HCT116 (cell line): ENCODE data around the gene TUBA1C. TPM values are rescaled to one million over a fixed set of nuclear protein-coding genes. Genes with fewer than 3 reads are reported as not detected.

Experiments used
- ATAC-seq: fragments of 200-7000 bp; cut with Tn5 transposase; 2 replicates; pipeline ENCODE4 v1.9.1; 2020; ENCODE audit warnings: mild to moderate bottlenecking, moderate library complexity
- BruUV-seq: library from RNA; stranded (reverse); fragments of 400-500 nt; replicated peaks from 2 replicates; lab custom pipeline; 2021; lab: Mats Ljungman, UMichigan
- CTCF ChIA-PET: fragments of 300-600 bp; sonication (Branson Sonifier 250); formaldehyde crosslinking; loops from one replicate; lab custom pipeline; 2021; ENCODE audit warnings: antibody characterized with exemption; lab: Charles Lee
- POLR2A ChIA-PET: fragments of 300-600, 350-600 bp; sonication (Branson Sonifier 250); formaldehyde crosslinking; loops from one replicate; lab custom pipeline; 2021; ENCODE audit warnings: antibody characterized with exemption; lab: Charles Lee
- RAD21 ChIA-PET, 2 experiments: fragments of 300-600 bp; sonication (Branson Sonifier 250); formaldehyde crosslinking; loops; one replicate each; lab custom pipeline; 2023; ENCODE audit warnings: low total read pairs in 2 of 2; ENCODE audit not compliant: uncharacterized antibody in 2 of 2, unreplicated experiment in 2 of 2, low non-redundant PET in 1 of 2; lab: Charles Lee
- DNase-seq: peaks from one replicate; pipeline ENCODE4 v3.0.0-alpha.2; 2010; ENCODE audit warnings: low read depth, low spot score
- H2AFZ ChIP-seq: fragments of 200-600 bp; shearing (Covaris generic), sonication (generic); 2 replicates; pipeline ENCODE4 v1.6.1; 2017; ENCODE audit warnings: low read depth, mixed run types, mixed read lengths, antibody characterized with exemption, low read length; ENCODE audit not compliant: poor library complexity, severe bottlenecking
- H3K27ac ChIP-seq: 2 replicates; pipeline ENCODE4 v1.5.1; 2012; ENCODE audit warnings: low read depth, low read length
- H3K27me3 ChIP-seq: fragments of 200-600 bp; sonication (generic); 2 replicates; pipeline ENCODE4 v1.6.1; 2016; ENCODE audit warnings: mixed run types, low read length, mixed read lengths; ENCODE audit not compliant: insufficient read depth
- H3K36me3 ChIP-seq, 2 experiments: fragments of 200-500 bp in 1 of 2; fragments of 200-600 bp in 1 of 2; sonication (Bioruptor generic) in 1 of 2; sonication (generic) in 1 of 2; 2 replicates each; pipeline versions ENCODE4 v1.5.1 to v1.6.1; 2014 to 2016; ENCODE audit warnings: low read length in 2 of 2, inconsistent platforms in 1 of 2, mixed read lengths in 1 of 2, mixed run types in 1 of 2; ENCODE audit not compliant: insufficient read depth in 2 of 2, control insufficient read depth in 1 of 2
- H3K4me1 ChIP-seq, 2 experiments: fragments of 200-600 bp in 1 of 2; sonication (generic) in 1 of 2; 2 replicates each; pipeline versions ENCODE4 v1.5.1 to v1.6.1; 2012 to 2017; ENCODE audit warnings: low read length in 2 of 2, inconsistent platforms in 1 of 2, mild to moderate bottlenecking in 1 of 2, mixed read lengths in 1 of 2, mixed run types in 1 of 2, moderate library complexity in 1 of 2; ENCODE audit not compliant: insufficient read depth in 2 of 2, control insufficient read depth in 1 of 2
- H3K4me2 ChIP-seq: fragments of 200-600 bp; sonication (generic); 2 replicates; pipeline ENCODE4 v1.6.1; 2017; ENCODE audit warnings: mixed run types, low read length, mixed read lengths
- H3K4me3 ChIP-seq, 2 experiments: fragments of 200-600 bp in 1 of 2; sonication (generic) in 1 of 2; replicated peaks in 1 of 2; 2 replicates each; pipeline ENCODE4 v1.5.1; 2011 to 2016; ENCODE audit warnings: low read length in 2 of 2, control low read depth in 1 of 2, low read depth in 1 of 2, mild to moderate bottlenecking in 1 of 2, mixed read lengths in 1 of 2, mixed run types in 1 of 2
- H3K79me2 ChIP-seq: fragments of 200-600 bp; sonication (generic); 2 replicates; pipeline ENCODE4 v1.6.1; 2017; ENCODE audit warnings: mild to moderate bottlenecking, mixed run types, low read length, moderate library complexity, mixed read lengths; ENCODE audit not compliant: insufficient read depth
- H3K9ac ChIP-seq: fragments of 200-600 bp; sonication (generic); 2 replicates; pipeline ENCODE4 v1.6.1; 2016; ENCODE audit warnings: low read length, mixed read lengths
- H3K9me2 ChIP-seq: fragments of 200-600 bp; sonication (generic), shearing (Covaris generic); 2 replicates; pipeline ENCODE4 v1.6.1; 2017; ENCODE audit warnings: mixed run types, mild to moderate bottlenecking, moderate library complexity; ENCODE audit not compliant: insufficient read depth
- H3K9me3 ChIP-seq, 2 experiments: fragments of 200-500 bp in 1 of 2; fragments of 200-600 bp in 1 of 2; sonication (Bioruptor generic) in 1 of 2; sonication (generic) in 1 of 2; 2 replicates each; pipeline ENCODE4 v1.6.1; 2014 to 2017; ENCODE audit warnings: low read length in 2 of 2, mixed read lengths in 2 of 2, inconsistent platforms in 1 of 2, low read depth in 1 of 2, mild to moderate bottlenecking in 1 of 2, mixed run types in 1 of 2, moderate library complexity in 1 of 2; ENCODE audit not compliant: control insufficient read depth in 1 of 2, insufficient read depth in 1 of 2
- H4K20me1 ChIP-seq: fragments of 200-600 bp; sonication (generic), shearing (Covaris generic); 2 replicates; pipeline ENCODE4 v1.6.1; 2017; ENCODE audit warnings: mixed run types, mild to moderate bottlenecking, moderate library complexity; ENCODE audit not compliant: insufficient read depth
- CTCF ChIP-seq, 3 experiments: fragments of 200-600 bp in 1 of 3; sonication (generic) in 1 of 3; IDR thresholded peaks in 2 of 3; conservative IDR thresholded peaks in 1 of 3; 2 replicates each; pipeline ENCODE4 v1.5.1; 2012 to 2017; ENCODE audit warnings: low read depth in 2 of 3, low read length in 2 of 3, antibody characterized with exemption in 1 of 3, borderline replicate concordance in 1 of 3, control low read depth in 1 of 3, mild to moderate bottlenecking in 1 of 3, mixed read lengths in 1 of 3, mixed run types in 1 of 3, moderate library complexity in 1 of 3; ENCODE audit not compliant: insufficient read depth in 1 of 3
- ELF1 ChIP-seq: IDR thresholded peaks from 2 replicates; pipeline ENCODE4 v1.6.1; 2012; ENCODE audit warnings: low read depth, borderline replicate concordance
- EZH2 ChIP-seq: fragments of 200-600 bp; sonication (generic); IDR thresholded peaks from 2 replicates; pipeline ENCODE4 v1.6.1; 2017; ENCODE audit warnings: antibody characterized with exemption, mixed run types
- MAX ChIP-seq: IDR thresholded peaks from 2 replicates; pipeline ENCODE4 v1.6.1; 2012
- POLR2A ChIP-seq: IDR thresholded peaks from 2 replicates; pipeline ENCODE4 v1.7.0; 2011; ENCODE audit warnings: borderline replicate concordance; ENCODE audit not compliant: insufficient read depth, insufficient read length; ENCODE audit errors: extremely low read depth
- POLR2AphosphoS5 ChIP-seq: IDR thresholded peaks from 2 replicates; pipeline ENCODE4 v1.6.1; 2011; ENCODE audit warnings: mild to moderate bottlenecking, low read depth, low read length, moderate library complexity
- RAD21 ChIP-seq: IDR thresholded peaks from 2 replicates; pipeline ENCODE4 v1.6.1; 2012; ENCODE audit warnings: low read depth, mild to moderate bottlenecking
- SP1 ChIP-seq: IDR thresholded peaks from 2 replicates; pipeline ENCODE4 v1.6.1; 2012; ENCODE audit warnings: low read depth
- TCF7L2 ChIP-seq: IDR thresholded peaks from 2 replicates; pipeline ENCODE4 v1.7.0; 2011; ENCODE audit warnings: borderline replicate concordance, inconsistent platforms; ENCODE audit not compliant: insufficient read depth, insufficient read length; ENCODE audit errors: extremely low read depth
- ZBTB33 ChIP-seq: IDR thresholded peaks from 2 replicates; pipeline ENCODE4 v1.6.1; 2011; ENCODE audit warnings: mild to moderate bottlenecking, low read length, moderate library complexity; ENCODE audit not compliant: insufficient replicate concordance; ENCODE audit errors: extremely low read depth
- ZFX ChIP-seq: fragments of 450-650 bp; IDR thresholded peaks from 2 replicates; pipeline ENCODE4 v1.6.1; 2017
- intact Hi-C: fragments of 100-400 bp; cut with micrococcal nuclease; formaldehyde crosslinking; loops from 2 replicates; pipeline ENCODE4 v1.10.0; 2022
- total RNA-seq: library from RNA; stranded (reverse); gene quantifications from one replicate; pipeline ENCODE4 v1.2.1, GENCODE V29; 2021; ENCODE audit not compliant: unreplicated experiment
- TF ChIP-seq, protein P1 (sequence below): IDR thresholded peaks from 2 replicates; pipeline ENCODE4 v1.6.1; 2012

The TUBA1C gene
- total RNA-seq, 1 experiment from 2014 or later: 571 TPM

DNA sequence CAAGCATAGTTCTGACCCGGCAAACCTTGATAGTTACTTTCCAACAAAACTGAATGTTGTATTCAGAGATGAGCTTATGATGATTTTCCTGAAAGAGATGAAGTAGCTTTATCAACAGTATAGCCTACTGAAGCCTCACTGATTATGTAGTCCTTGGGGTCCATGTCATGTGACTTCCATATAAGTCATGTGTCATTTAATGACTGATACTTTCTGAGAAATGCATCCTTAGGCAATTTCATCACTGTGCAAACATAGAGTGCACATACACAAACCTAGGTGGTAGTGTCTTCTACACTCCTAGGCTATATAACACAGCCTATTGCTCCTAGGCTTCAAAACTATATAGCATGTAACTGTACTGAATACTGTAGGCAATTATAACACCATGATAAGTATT, 28.5 kb upstream of the TUBA1C start:
- no peak overlapping the region for H2AFZ ChIP-seq
- CTCF ChIA-PET: interaction anchor here (1.8 to 2.2 kb wide), 3 partner anchors 14 to 172 kb away, joined by 4 to 23 read pairs (median 22); partner anchors contain the start of gene TROAP
- TF ChIP-seq ZFX: no peak
- TF ChIP-seq RAD21: no peak
- no peak for TF ChIP-seq ZBTB33
- TF ChIP-seq, protein P1, sequence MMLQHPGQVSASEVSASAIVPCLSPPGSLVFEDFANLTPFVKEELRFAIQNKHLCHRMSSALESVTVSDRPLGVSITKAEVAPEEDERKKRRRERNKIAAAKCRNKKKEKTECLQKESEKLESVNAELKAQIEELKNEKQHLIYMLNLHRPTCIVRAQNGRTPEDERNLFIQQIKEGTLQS: no peak
- H3K27ac ChIP-seq: no peak overlapping the region
- no peak for DNase-seq
- no peak overlapping the region for H3K4me2 ChIP-seq
- H3K9ac ChIP-seq: no peak overlapping the region
- BruUV-seq: no TSS peak
- H3K4me3 ChIP-seq: no peak overlapping the region
- no peak for ATAC-seq
- intact Hi-C loops: loop anchor here (10.0 kb wide), 1 partner anchor 102 kb away; the partner anchor contains the start of gene TUBA1B
- no peaks in the 10 kb centered on the region for H3K9me3 ChIP-seq
- H4K20me1 ChIP-seq: no peaks in the 10 kb centered on the region
- POLR2A ChIA-PET: interaction anchor here (1.1 kb wide), 1 partner anchor 106 kb away, joined by 4 read pairs; no protein-coding TSS in a partner anchor
- H3K36me3 ChIP-seq: no peaks in the 10 kb centered on the region
- RAD21 ChIA-PET: no interaction called here
- no peaks in the 10 kb centered on the region for H3K27me3 ChIP-seq
- H3K4me1 ChIP-seq: peaks cover 4 to 17% of the 10 kb centered on the region in 2 experiments; a peak in 3 of 4 replicates
- H3K9me2 ChIP-seq: no peaks in the 10 kb centered on the region
- H3K79me2 ChIP-seq: no peaks in the 10 kb centered on the region

GRCh38 chr12:49243631-49244030, 21.3 kb upstream of the TUBA1C start:
- H3K27me3 ChIP-seq: no peaks in the 10 kb centered on the region
- ATAC-seq: no peak
- H3K9me2 ChIP-seq: no peaks in the 10 kb centered on the region
- H3K4me3 ChIP-seq: no peak overlapping the region
- no peaks in the 10 kb centered on the region for H3K36me3 ChIP-seq
- H3K27ac ChIP-seq: no peak overlapping the region
- CTCF ChIA-PET: interaction anchor here (0.7 to 2.2 kb wide), 2 partner anchors 8 to 174 kb away, joined by 3 to 15 read pairs; no protein-coding TSS in a partner anchor
- no peak overlapping the region for H2AFZ ChIP-seq
- no peaks in the 10 kb centered on the region for H3K9me3 ChIP-seq
- H3K4me1 ChIP-seq: peaks cover 0 to 7% of the 10 kb centered on the region in 2 experiments; a peak in 1 of 4 replicates
- POLR2A ChIA-PET: interaction anchor here (1.6 kb wide), 1 partner anchor 55 kb away, joined by 3 read pairs; the partner anchor contains the start of gene TUBA1A
- no peak overlapping the region for H3K4me2 ChIP-seq
- no peak for TF ChIP-seq MAX
- no peak for TF ChIP-seq RAD21
- TF ChIP-seq EZH2: no peak
- no peak for TF ChIP-seq POLR2AphosphoS5
- no peak for TF ChIP-seq ELF1
- no peak for TF ChIP-seq CTCF (IDR thresholded peaks at IDR 0.05 in 2 of 3, conservative IDR thresholded peaks at IDR 0.05 in 1 of 3; ENCODE audit: borderline replicate concordance in 1 of 3, insufficient read depth in 1 of 3, low read depth in 2 of 3, low read length in 2 of 3)
- no peak for TF ChIP-seq TCF7L2
- no peak for TF ChIP-seq ZBTB33
- no peak for TF ChIP-seq POLR2A
- no peak for TF ChIP-seq SP1
- TF ChIP-seq, all 23 proteins: peak for 0
- no peaks in the 10 kb centered on the region for H3K79me2 ChIP-seq
- RAD21 ChIA-PET: no interaction called here
- no peak for DNase-seq
- H3K9ac ChIP-seq: no peak overlapping the region
- BruUV-seq: no TSS peak
- intact Hi-C loops: no loop called here
- no peaks in the 10 kb centered on the region for H4K20me1 ChIP-seq
